ENCODE measurements around the gene TBX3. TPM values are rescaled to one million over a fixed set of nuclear protein-coding genes. Genes with fewer than 3 reads are reported as not detected.

The TBX3 gene
- total RNA-seq, 2 experiments from 2014 or later = not detected

DNA sequence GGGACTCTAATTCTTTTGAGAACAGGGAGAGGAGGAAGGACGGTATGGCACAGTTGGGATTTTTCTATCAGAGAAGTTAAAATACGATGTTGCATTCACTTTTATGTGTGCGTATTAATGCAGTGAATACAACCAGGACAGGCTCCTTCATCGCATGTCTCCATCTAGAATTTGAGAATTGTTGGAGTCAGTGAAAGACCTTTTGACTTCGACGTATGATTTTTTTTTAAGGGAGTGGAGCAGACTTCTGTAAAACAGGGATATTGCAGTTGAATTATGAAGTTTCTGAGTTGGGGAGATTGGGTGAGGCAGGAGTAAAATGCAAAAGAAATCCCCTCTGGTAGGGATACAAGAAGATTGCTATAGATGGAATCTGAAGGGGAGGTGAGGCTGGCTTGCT lies 9.6 kb upstream of the TBX3 start:
- Histone ChIP-seq H3K27ac (ENCODE audit: low read depth, low read length, poor library complexity, severe bottlenecking) (no peak overlapping the region), H3K36me3 (ENCODE audit: insufficient read depth, low read length) (no peaks in the 10 kb centered on the region), H3K4me3 (ENCODE audit: low read depth, low read length, poor library complexity, severe bottlenecking) (no peak overlapping the region), H3K4me1 (ENCODE audit: insufficient read depth, low read length, poor library complexity, severe bottlenecking) (no peaks in the 10 kb centered on the region), H2AFZ (ENCODE audit: low read length) (no peak overlapping the region), H3K9me3 (ENCODE audit: low read length) (no peaks in the 10 kb centered on the region), H3K79me2 (ENCODE audit: insufficient read depth, low read depth, low read length) (no peaks in the 10 kb centered on the region), H3K9me2 (ENCODE audit: insufficient read depth, low read length) (no peaks in the 10 kb centered on the region), H3K4me2 (ENCODE audit: low read length) (no peak overlapping the region), H4K20me1 (ENCODE audit: insufficient read depth, low read length) (no peaks in the 10 kb centered on the region)
- intact Hi-C loops (cut with micrococcal nuclease; ENCODE audit: unreplicated experiment) = no loop called here
- CTCF ChIA-PET (ENCODE audit: unreplicated experiment) = no interaction called here
- POLR2A ChIA-PET = no interaction called here
- no TSS peak for BruUV-seq (replicated peaks)
- no peak for DNase-seq (ENCODE audit: low spot score)
- TF ChIP-seq, protein P1, sequence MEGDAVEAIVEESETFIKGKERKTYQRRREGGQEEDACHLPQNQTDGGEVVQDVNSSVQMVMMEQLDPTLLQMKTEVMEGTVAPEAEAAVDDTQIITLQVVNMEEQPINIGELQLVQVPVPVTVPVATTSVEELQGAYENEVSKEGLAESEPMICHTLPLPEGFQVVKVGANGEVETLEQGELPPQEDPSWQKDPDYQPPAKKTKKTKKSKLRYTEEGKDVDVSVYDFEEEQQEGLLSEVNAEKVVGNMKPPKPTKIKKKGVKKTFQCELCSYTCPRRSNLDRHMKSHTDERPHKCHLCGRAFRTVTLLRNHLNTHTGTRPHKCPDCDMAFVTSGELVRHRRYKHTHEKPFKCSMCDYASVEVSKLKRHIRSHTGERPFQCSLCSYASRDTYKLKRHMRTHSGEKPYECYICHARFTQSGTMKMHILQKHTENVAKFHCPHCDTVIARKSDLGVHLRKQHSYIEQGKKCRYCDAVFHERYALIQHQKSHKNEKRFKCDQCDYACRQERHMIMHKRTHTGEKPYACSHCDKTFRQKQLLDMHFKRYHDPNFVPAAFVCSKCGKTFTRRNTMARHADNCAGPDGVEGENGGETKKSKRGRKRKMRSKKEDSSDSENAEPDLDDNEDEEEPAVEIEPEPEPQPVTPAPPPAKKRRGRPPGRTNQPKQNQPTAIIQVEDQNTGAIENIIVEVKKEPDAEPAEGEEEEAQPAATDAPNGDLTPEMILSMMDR (conservative IDR thresholded peaks at IDR 0.05; ENCODE audit: low read length) = no peak
- TF ChIP-seq EZH2phosphoT487 (IDR thresholded peaks at IDR 0.05; ENCODE audit: borderline replicate concordance, low read depth, low read length) = no peak

GRCh38 chr12:114693059-114693531 lies 9.1 kb upstream of the TBX3 start:
- intact Hi-C loops (cut with micrococcal nuclease; ENCODE audit: unreplicated experiment) = no loop called here
- Histone ChIP-seq H3K27ac (ENCODE audit: low read depth, low read length, poor library complexity, severe bottlenecking) (no peak overlapping the region), H3K4me3 (ENCODE audit: low read depth, low read length, poor library complexity, severe bottlenecking) (no peak overlapping the region), H2AFZ (ENCODE audit: low read length) (no peak overlapping the region), H3K4me1 (ENCODE audit: insufficient read depth, low read length, poor library complexity, severe bottlenecking) (no peaks in the 10 kb centered on the region), H3K4me2 (ENCODE audit: low read length) (no peak overlapping the region), H4K20me1 (ENCODE audit: insufficient read depth, low read length) (no peaks in the 10 kb centered on the region), H3K79me2 (ENCODE audit: insufficient read depth, low read depth, low read length) (no peaks in the 10 kb centered on the region), H3K9me3 (ENCODE audit: low read length) (no peaks in the 10 kb centered on the region), H3K36me3 (ENCODE audit: insufficient read depth, low read length) (no peaks in the 10 kb centered on the region), H3K9me2 (ENCODE audit: insufficient read depth, low read length) (no peaks in the 10 kb centered on the region)
- no TSS peak for BruUV-seq (replicated peaks)
- CTCF ChIA-PET (ENCODE audit: unreplicated experiment) = no interaction called here
- POLR2A ChIA-PET = no interaction called here
- DNase-seq (ENCODE audit: low spot score) = no peak
- no peak for TF ChIP-seq EZH2phosphoT487 (IDR thresholded peaks at IDR 0.05; ENCODE audit: borderline replicate concordance, low read depth, low read length)
- TF ChIP-seq, protein P1 (conservative IDR thresholded peaks at IDR 0.05; ENCODE audit: low read length) = no peak

- no TSS peak for BruUV-seq (replicated peaks)
- Histone ChIP-seq H3K36me3 (ENCODE audit: insufficient read depth, low read length) (no peaks in the 10 kb centered on the region), H3K79me2 (ENCODE audit: insufficient read depth, low read depth, low read length) (no peaks in the 10 kb centered on the region), H3K9me3 (ENCODE audit: low read length) (no peaks in the 10 kb centered on the region), H3K4me2 (ENCODE audit: low read length) (no peak overlapping the region), H3K27ac (ENCODE audit: low read depth, low read length, poor library complexity, severe bottlenecking) (no peak overlapping the region), H3K4me1 (ENCODE audit: insufficient read depth, low read length, poor library complexity, severe bottlenecking) (no peaks in the 10 kb centered on the region), H4K20me1 (ENCODE audit: insufficient read depth, low read length) (no peaks in the 10 kb centered on the region), H3K4me3 (ENCODE audit: low read depth, low read length, poor library complexity, severe bottlenecking) (no peak overlapping the region), H2AFZ (ENCODE audit: low read length) (no peak overlapping the region), H3K9me2 (ENCODE audit: insufficient read depth, low read length) (no peaks in the 10 kb centered on the region)
- intact Hi-C loops (cut with micrococcal nuclease; ENCODE audit: unreplicated experiment) = no loop called here
- no peak for DNase-seq (ENCODE audit: low spot score)
- no peak for TF ChIP-seq EZH2phosphoT487 (IDR thresholded peaks at IDR 0.05; ENCODE audit: borderline replicate concordance, low read depth, low read length)
- TF ChIP-seq, protein P1 (conservative IDR thresholded peaks at IDR 0.05; ENCODE audit: low read length) = no peak
- CTCF ChIA-PET (ENCODE audit: unreplicated experiment) = no interaction called here
- POLR2A ChIA-PET = no interaction called here
Measured at GRCh38 chr12:114692186-114693058, 8.4 kb upstream of the TBX3 start.

Measured in OCI-LY7 (cell line).